GM21360 (cell line): ENCODE data around the gene PDXK.
A peak's percentile ranks its signal among the peaks of the same experiment; 100 is the strongest.
"Not testable (repeated sequence)": the region's sequence is repeated elsewhere in the genome, so short reads cannot be mapped to it uniquely, and the experiment has no call there.

Experiments used
- ATAC-seq: cut with Tn5 transposase; IDR thresholded peaks from one replicate; pipeline ENCODE4 v1.9.1; 2021; ENCODE audit warnings: mild to moderate bottlenecking, moderate library complexity; ENCODE audit not compliant: unreplicated experiment

PDXK gene

DNA sequence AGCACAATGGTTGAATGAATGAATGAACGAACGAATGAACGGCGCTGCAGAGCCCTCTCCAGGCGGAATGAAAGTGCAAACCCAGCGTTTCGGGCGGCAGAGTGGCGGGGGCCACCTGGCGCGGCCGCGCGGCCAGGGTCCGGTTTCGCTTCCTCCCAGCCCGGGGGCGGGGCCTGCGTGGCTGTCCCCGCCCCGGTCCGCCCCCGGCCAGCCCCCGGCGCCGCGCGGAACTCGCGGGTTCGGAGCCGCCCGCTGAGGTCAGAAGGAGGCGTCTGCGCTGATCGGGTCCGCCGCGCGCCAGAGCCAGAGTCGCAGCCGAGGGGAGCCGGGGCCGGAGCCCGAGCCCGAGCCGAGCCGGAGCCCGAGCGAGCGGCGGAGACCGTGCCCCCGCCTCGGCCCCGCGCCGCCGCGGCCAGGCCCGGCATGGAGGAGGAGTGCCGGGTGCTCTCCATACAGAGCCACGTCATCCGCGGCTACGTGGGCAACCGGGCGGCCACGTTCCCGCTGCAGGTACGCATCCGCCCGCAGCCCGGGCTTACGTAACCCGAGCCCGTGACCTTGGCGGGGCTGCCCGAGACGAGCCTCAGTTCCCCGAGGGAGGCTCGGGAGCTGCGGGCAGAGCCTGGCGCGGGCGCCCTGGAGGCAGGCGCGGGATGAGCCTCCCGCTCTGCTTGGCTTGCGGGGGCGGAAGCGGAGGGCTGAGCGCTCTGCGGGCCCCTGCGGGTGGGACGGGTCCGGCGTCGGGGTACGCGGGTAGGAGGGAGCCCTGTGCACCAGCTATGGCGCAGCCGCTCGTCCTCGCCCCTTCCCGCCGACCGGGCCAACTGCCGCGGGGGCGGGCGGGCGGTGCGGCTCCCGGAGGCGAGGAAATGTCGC, at the start of gene PDXK:
TSS of gene PDXK (plus strand) at position 258 of the 876 bp plus-strand sequence. CDS start at position 424, 166 bp downstream.
- peak; percentile 59 for ATAC-seq

- no peak for ATAC-seq
These were observed 48.9 kb upstream of the PDXK start for GRCh38 chr21:43669828-43670605.

DNA sequence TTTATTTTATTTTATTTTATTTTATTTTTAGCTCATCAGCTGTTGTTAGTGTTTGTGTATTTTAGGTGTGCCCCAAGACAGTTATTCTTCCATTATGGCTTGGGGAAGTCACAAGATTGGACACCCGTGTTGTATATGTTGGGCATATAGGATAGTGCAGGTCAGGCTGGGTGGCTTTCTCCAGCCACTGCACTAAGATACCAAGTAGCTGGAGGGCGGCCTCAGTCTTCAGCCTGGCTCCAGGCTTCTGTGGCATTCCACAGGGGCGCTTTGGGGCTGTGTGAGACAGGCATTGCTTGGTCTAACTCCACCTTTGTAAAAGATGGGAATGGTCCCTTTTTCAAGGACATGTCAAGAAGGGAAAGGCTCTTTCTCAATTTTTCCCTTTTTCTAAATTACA, 43.1 kb upstream of the PDXK start:
- no peak for ATAC-seq

DNA sequence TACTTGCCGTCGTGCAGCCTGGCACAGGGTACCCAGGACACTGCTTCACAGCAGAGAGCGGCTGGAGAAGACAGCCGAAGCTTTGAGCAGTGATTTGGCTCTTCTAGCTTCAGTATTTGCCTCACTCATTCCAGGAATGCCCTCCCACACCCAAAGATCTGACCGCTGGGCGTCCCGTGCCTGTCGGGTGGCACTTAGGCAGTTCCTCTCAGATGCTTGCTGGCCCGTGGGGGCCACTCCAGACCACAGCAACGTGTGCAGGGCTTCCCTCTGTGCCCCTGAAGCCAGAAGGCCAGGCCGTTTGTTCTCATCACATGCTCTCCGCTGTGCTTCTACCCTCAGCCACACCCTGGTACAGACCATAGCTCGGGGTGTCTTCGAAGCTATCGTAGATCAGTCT, 42.5 kb upstream of the PDXK start:
- ATAC-seq, result no peak

DNA sequence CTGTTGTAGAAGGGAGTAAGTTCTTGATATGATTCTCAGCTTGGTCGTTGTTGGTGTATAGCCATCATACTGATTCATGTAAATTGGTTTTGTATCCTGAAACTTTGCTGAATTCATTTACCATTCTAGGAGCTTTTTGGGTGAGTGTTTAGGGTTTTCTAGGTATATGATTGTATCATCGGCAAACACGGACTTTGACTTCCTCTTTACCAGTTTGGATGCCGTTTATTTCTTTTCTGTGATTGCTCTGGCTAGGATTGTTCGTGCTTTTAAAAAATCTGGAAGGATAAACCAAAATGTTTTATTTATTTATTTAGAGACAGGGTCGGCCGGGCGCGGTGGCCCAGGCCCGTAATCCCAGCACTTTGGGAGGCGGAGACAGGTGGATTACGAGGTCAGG, 39.0 kb upstream of the PDXK start:
- no peak for ATAC-seq

GRCh38 chr21:43680421-43680820, 38.5 kb upstream of the PDXK start:
- not testable (repeated sequence) for ATAC-seq

GRCh38 chr21:43681650-43682049, 37.3 kb upstream of the PDXK start:
- no peak for ATAC-seq

DNA sequence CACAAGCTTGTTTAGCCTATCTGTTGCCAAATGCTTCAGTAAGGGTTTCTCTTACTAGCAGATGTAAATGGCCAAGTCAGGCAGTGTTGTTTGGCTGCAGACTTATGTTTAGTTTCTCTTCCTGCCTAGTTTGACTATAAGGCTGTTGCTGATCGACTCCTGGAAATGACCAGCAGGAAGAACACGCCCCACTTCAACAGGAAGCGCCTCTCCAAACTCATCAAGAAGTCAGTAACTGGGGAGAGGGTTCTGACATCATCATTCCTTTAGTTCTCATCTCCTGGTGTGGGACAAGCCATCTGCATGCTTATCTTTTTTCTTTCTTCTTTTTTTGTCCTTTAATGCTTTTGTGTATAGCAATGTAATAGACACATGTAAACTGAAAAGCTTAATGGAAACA, 34.5 kb upstream of the PDXK start:
- no peak for ATAC-seq

DNA sequence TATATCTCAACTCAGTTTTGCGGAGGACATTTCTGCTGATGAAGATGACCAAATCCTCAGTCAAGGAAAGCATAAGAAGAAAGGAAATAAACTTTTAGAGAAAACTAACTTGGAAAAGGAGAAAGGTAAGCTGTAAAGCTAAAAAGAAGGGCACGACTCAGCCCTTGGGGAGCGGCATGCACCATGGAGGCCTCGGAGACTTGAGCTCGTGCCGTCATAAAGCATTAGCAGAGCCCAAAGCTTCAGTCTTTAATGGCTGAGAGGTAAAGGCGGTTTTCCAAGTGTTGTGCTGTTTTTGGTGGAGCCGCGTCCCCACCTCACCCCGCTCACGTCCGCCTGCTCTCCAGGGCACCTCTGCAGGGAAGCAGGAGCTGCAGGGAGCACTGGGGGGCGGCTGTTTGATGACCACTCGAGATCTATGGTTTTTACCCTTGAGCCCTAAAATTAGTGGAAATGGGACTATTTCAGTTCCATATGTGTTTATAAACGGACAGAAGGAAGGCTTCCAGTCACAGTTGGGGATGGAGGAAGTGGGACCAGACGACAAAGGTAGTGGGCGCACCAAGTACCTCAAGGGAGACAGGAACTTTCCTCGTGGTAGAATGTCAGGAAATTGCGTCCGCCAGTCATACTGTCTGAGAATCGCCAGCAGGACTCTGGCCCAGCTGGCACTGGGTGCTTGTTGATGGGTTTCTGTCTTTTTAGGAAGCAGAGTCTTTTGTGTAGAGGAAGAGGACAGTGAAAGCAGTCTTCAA, 31.9 kb upstream of the PDXK start:
- no peak for ATAC-seq

GRCh38 chr21:43687566-43688399, 31.1 kb upstream of the PDXK start:
- ATAC-seq, result no peak

DNA sequence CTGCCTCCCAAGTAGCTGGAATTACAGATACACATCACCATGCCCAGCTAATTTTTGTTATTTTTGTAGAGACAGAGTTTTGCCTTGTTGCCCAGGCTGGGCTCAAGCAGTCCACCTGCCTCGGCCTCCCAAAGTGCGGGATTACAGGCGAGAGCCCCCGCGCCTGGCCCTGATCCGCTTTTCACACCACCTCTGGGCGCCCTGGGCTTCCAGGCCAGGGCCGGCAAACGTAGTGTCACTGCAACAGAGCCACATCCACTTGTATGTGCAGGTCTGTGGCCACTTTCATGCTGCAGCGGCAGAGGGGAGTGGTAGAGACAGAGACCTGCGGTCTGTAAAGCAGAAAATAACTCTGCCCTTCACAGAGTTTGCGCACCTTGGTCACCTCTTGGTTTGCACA, 30.0 kb upstream of the PDXK start:
- no peak for ATAC-seq

DNA sequence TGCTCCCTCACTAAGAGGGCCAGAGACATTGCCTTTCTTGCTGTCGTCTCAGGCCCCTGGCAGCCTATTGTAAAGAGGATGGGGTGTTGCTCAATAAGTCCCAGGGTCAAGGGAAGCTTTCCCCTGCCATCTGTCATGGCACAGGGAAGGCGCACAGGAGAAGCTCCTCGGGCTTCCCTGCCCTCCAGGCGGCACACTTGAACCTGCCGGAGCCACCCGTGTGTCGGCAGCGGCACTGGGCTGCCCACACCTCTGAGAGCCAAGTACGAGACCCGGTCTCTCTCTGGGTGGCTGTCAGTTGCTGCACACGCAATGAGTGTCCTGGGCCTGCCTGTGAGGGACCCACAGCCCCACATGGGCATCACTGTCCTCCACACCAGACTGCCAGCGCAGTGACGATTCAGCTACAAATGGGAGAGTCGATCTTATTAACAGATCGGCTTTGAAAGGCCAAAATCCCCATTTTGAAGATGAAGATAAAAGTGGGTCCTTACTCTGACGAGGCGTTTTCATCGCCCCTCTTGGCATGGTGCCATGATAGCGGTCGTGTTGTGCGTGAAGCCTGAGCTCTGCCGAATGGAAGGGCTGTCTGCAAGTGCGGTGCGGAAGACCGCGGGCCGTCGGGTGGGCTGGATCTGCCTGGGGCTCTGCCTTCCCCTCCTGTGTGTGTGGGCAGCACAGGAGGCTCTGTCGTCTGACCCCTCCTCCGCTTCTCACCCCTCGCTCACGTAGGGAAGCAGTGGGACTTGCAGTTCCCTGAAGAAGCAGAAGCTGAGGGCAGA, 29.2 kb upstream of the PDXK start:
- no peak for ATAC-seq

GRCh38 chr21:43690346-43690745, 28.6 kb upstream of the PDXK start:
- no peak for ATAC-seq

GRCh38 chr21:43691086-43691795, 27.7 kb upstream of the PDXK start:
- no peak for ATAC-seq

- ATAC-seq, result no peak
These were observed 27.1 kb upstream of the PDXK start for GRCh38 chr21:43691801-43692200.

DNA sequence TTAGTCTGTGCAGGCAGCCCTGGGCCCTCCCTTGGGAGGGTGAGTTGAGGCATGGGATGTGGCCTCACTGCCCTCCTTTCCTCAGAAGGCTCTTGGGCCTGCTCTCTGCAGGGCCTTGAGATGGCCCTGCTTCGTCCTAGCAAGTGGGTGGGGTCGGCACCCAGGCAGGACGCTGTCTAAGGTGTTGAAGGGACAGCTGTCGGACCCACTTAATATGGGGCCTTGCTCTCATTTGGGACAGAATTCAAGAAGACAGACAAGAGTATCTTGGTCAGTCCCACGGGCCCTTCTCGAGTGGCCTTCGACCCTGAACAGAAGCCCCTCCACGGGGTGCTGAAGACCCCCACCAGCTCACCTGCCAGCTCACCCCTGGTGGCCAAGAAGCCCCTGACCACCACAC, 26.0 kb upstream of the PDXK start:
- ATAC-seq, result no peak

- ATAC-seq, result no peak
These were observed 24.9 kb upstream of the PDXK start for GRCh38 chr21:43693981-43694380.

- ATAC-seq, result no peak
These were observed 24.4 kb upstream of the PDXK start for GRCh38 chr21:43694437-43695079.

DNA sequence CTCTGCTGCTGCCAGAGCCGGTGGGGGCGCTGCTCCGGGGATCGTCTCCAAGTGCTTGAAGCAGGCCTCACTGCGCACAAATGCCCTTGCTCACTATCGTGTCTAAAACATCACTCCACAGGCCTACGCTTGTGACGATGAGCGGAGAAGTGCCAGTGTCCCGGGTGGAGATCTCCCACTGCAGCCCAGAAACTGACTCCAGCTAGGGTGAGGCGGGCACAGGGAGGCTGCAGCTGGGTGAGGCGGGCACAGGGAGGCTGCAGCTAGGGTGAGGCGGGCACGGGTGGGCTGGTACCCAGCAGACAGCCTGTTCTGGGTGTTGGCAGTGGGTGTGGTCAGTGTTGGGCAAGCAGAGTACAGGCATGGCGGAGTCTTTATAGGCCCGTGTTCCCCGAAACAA, 22.7 kb upstream of the PDXK start:
- no peak for ATAC-seq
